Activated T-cell treated with anti-CD3 and anti-CD28 coated beads, Interleukin-2, amount 50 U/mL, for 72 hours (primary cell): ENCODE data around the gene PSMD10. TPM values are rescaled to one million over a fixed set of nuclear protein-coding genes. Genes with fewer than 3 reads are reported as not detected.

ENCODE experiments used
- ATAC-seq, 2 donors: fragments of 150-1000 bp; cut with Tn5 transposase; replicated peaks in 1 of 2; 2 replicates each; pipeline ENCODE4 v1.10.0; 2021; ENCODE audit warnings: moderate library complexity in 2 of 2, mild to moderate bottlenecking in 1 of 2
- DNase-seq, 2 donors: peaks; one replicate each; pipeline ENCODE4 v3.0.0; 2021 to 2022; ENCODE audit warnings: mixed read lengths in 1 of 2
- H3K27ac Mint-ChIP-seq: one replicate; pipeline ENCODE4 v1.8.0; 2022; ENCODE audit warnings: mild to moderate bottlenecking, moderate library complexity, mixed read lengths
- H3K27me3 Mint-ChIP-seq: one replicate; pipeline ENCODE4 v1.8.0; 2022; ENCODE audit warnings: low read depth, mixed read lengths
- H3K36me3 Mint-ChIP-seq, 2 donors: one replicate each; pipeline ENCODE4 v1.8.0; 2022; ENCODE audit warnings: mixed read lengths in 2 of 2, mild to moderate bottlenecking in 1 of 2; ENCODE audit not compliant: insufficient read depth in 2 of 2
- H3K4me1 Mint-ChIP-seq: one replicate; pipeline ENCODE4 v1.8.0; 2022; ENCODE audit warnings: low read depth, mixed read lengths
- H3K4me3 Mint-ChIP-seq, 2 donors: one replicate each; pipeline ENCODE4 v1.8.0; 2022; ENCODE audit warnings: mild to moderate bottlenecking in 2 of 2, mixed read lengths in 2 of 2, moderate library complexity in 2 of 2
- H3K9me3 Mint-ChIP-seq, 2 donors: one replicate each; pipeline ENCODE4 v1.8.0; 2022; ENCODE audit warnings: mixed read lengths in 2 of 2
- total RNA-seq, 2 donors: library from RNA; stranded (reverse); gene quantifications; one replicate each; pipeline ENCODE4 v1.2.3, GENCODE V29; 2022

PSMD10 gene
- total RNA-seq, 2 donors from 2014 or later = 36.1 to 38.9 TPM

GRCh38 chrX:108114541-108114940, 23.2 kb upstream of the PSMD10 start:
- ATAC-seq (no peak), DNase-seq (no peak)
- no peak overlapping the region for H3K4me3 Mint-ChIP-seq
- H3K9me3 Mint-ChIP-seq = no peaks in the 10 kb centered on the region
- no peak overlapping the region for H3K27ac Mint-ChIP-seq
- H3K4me1 Mint-ChIP-seq = no peaks in the 10 kb centered on the region
- H3K27me3 Mint-ChIP-seq = peaks cover 8% of the 10 kb centered on the region
- H3K36me3 Mint-ChIP-seq = no peaks in the 10 kb centered on the region

GRCh38 chrX:108105473-108105872, 14.1 kb upstream of the PSMD10 start:
- no peaks in the 10 kb centered on the region for H3K9me3 Mint-ChIP-seq
- no peak for ATAC-seq
- no peak overlapping the region for H3K27ac Mint-ChIP-seq
- DNase-seq = no peak
- no peak overlapping the region for H3K4me3 Mint-ChIP-seq
- H3K36me3 Mint-ChIP-seq = peaks cover 0 to 3% of the 10 kb centered on the region in 2 donors
- no peaks in the 10 kb centered on the region for H3K4me1 Mint-ChIP-seq
- peaks cover 18% of the 10 kb centered on the region for H3K27me3 Mint-ChIP-seq

- Mint-ChIP-seq H3K9me3 (no peaks in the 10 kb centered on the region), H3K4me1 (no peaks in the 10 kb centered on the region), H3K4me3 (no peak overlapping the region), H3K27ac (no peak overlapping the region), H3K36me3 (peaks cover 0 to 1% of the 10 kb centered on the region in 2 donors), H3K27me3 (no peaks in the 10 kb centered on the region)
- ATAC-seq (no peak), DNase-seq (no peak)
Measured at GRCh38 chrX:108097380-108097779, 6.0 kb upstream of the PSMD10 start.

- Mint-ChIP-seq H3K9me3 (no peaks in the 10 kb centered on the region), H3K4me3 (no peak overlapping the region), H3K4me1 (no peaks in the 10 kb centered on the region), H3K27me3 (no peaks in the 10 kb centered on the region), H3K36me3 (no peaks in the 10 kb centered on the region), H3K27ac (no peak overlapping the region)
- DNase-seq (no peak), ATAC-seq (peak; percentile 44 to 50)
Measured at GRCh38 chrX:108091878-108092291, 543 bp upstream of the PSMD10 start.

GRCh38 chrX:108090491-108091263, 665 bp downstream of the PSMD10 start:
- no peaks in the 10 kb centered on the region for H3K36me3 Mint-ChIP-seq
- H3K27me3 Mint-ChIP-seq = no peaks in the 10 kb centered on the region
- no peak for DNase-seq
- no peak for ATAC-seq
- no peak overlapping the region for H3K27ac Mint-ChIP-seq
- H3K9me3 Mint-ChIP-seq = no peaks in the 10 kb centered on the region
- H3K4me3 Mint-ChIP-seq = no peak overlapping the region
- no peaks in the 10 kb centered on the region for H3K4me1 Mint-ChIP-seq

- no peaks in the 10 kb centered on the region for H3K4me1 Mint-ChIP-seq
- ATAC-seq (no peak), DNase-seq (no peak)
- no peaks in the 10 kb centered on the region for H3K9me3 Mint-ChIP-seq
- H3K27me3 Mint-ChIP-seq = no peaks in the 10 kb centered on the region
- peak overlapping the region in 1 of 2 donors; percentile 43 for H3K4me3 Mint-ChIP-seq
- no peak overlapping the region for H3K27ac Mint-ChIP-seq
- no peaks in the 10 kb centered on the region for H3K36me3 Mint-ChIP-seq
Measured at GRCh38 chrX:108088511-108088910, 2.8 kb downstream of the PSMD10 start.

GRCh38 chrX:108087792-108088191, 3.5 kb downstream of the PSMD10 start:
- no peaks in the 10 kb centered on the region for H3K9me3 Mint-ChIP-seq
- no peak for ATAC-seq

GRCh38 chrX:108081110-108081509, 10.2 kb downstream of the PSMD10 start:
- H3K36me3 Mint-ChIP-seq = no peaks in the 10 kb centered on the region
- H3K27ac Mint-ChIP-seq = peak overlapping the region; percentile 40
- H3K9me3 Mint-ChIP-seq = no peaks in the 10 kb centered on the region
- H3K27me3 Mint-ChIP-seq = peaks cover 18% of the 10 kb centered on the region
- no peak overlapping the region for H3K4me3 Mint-ChIP-seq
- ATAC-seq = no peak
- no peaks in the 10 kb centered on the region for H3K4me1 Mint-ChIP-seq
- no peak for DNase-seq

More at GRCh38 chrX:108087792-108088191, 3.5 kb downstream of the PSMD10 start:
- Mint-ChIP-seq H3K4me3 (no peak overlapping the region), H3K27ac (no peak overlapping the region), H3K4me1 (no peaks in the 10 kb centered on the region), H3K27me3 (no peaks in the 10 kb centered on the region), H3K36me3 (no peaks in the 10 kb centered on the region)
- no peak for DNase-seq

- H3K27me3 Mint-ChIP-seq = peaks cover 47% of the 10 kb centered on the region
- H3K36me3 Mint-ChIP-seq = no peaks in the 10 kb centered on the region
- H3K27ac Mint-ChIP-seq = no peak overlapping the region
- peaks cover 5% of the 10 kb centered on the region for H3K4me1 Mint-ChIP-seq
- no peak overlapping the region for H3K4me3 Mint-ChIP-seq
- H3K9me3 Mint-ChIP-seq = no peaks in the 10 kb centered on the region
- DNase-seq (no peak), ATAC-seq (no peak)
Measured at GRCh38 chrX:108072746-108073145, 18.6 kb downstream of the PSMD10 start.

GRCh38 chrX:108071578-108071977, 19.8 kb downstream of the PSMD10 start:
- Mint-ChIP-seq H3K4me1 (peaks cover 5% of the 10 kb centered on the region), H3K9me3 (no peaks in the 10 kb centered on the region), H3K4me3 (no peak overlapping the region), H3K27me3 (peaks cover 50% of the 10 kb centered on the region), H3K27ac (no peak overlapping the region), H3K36me3 (no peaks in the 10 kb centered on the region)
- ATAC-seq = no peak
- DNase-seq = no peak

GRCh38 chrX:108070891-108071290, 20.5 kb downstream of the PSMD10 start:
- H3K36me3 Mint-ChIP-seq = no peaks in the 10 kb centered on the region
- peaks cover 50% of the 10 kb centered on the region for H3K27me3 Mint-ChIP-seq
- peak; percentile 60 to 62 for ATAC-seq
- no peak overlapping the region for H3K4me3 Mint-ChIP-seq
- H3K9me3 Mint-ChIP-seq = no peaks in the 10 kb centered on the region
- no peak for DNase-seq
- H3K27ac Mint-ChIP-seq = no peak overlapping the region
- H3K4me1 Mint-ChIP-seq = peaks cover 5% of the 10 kb centered on the region

GRCh38 chrX:108068121-108068520, 23.2 kb downstream of the PSMD10 start:
- no peaks in the 10 kb centered on the region for H3K9me3 Mint-ChIP-seq
- no peak overlapping the region for H3K27ac Mint-ChIP-seq
- no peak overlapping the region for H3K4me3 Mint-ChIP-seq
- DNase-seq = no peak
- peaks cover 13% of the 10 kb centered on the region for H3K4me1 Mint-ChIP-seq
- no peaks in the 10 kb centered on the region for H3K36me3 Mint-ChIP-seq
- peaks cover 53% of the 10 kb centered on the region for H3K27me3 Mint-ChIP-seq
- no peak for ATAC-seq

GRCh38 chrX:108064613-108065012, 26.7 kb downstream of the PSMD10 start:
- peaks cover 62% of the 10 kb centered on the region for H3K27me3 Mint-ChIP-seq
- H3K9me3 Mint-ChIP-seq = no peaks in the 10 kb centered on the region
- no peaks in the 10 kb centered on the region for H3K36me3 Mint-ChIP-seq
- H3K4me3 Mint-ChIP-seq = no peak overlapping the region
- H3K4me1 Mint-ChIP-seq = peaks cover 8% of the 10 kb centered on the region
- no peak overlapping the region for H3K27ac Mint-ChIP-seq
- ATAC-seq (peak; percentile 18 to 55), DNase-seq (no peak)

- Mint-ChIP-seq H3K4me3 (no peak overlapping the region), H3K27ac (no peak overlapping the region), H3K9me3 (no peaks in the 10 kb centered on the region), H3K4me1 (peaks cover 8% of the 10 kb centered on the region), H3K27me3 (peaks cover 62% of the 10 kb centered on the region), H3K36me3 (no peaks in the 10 kb centered on the region)
- ATAC-seq = peak in 1 of 2 donors; percentile 45
- DNase-seq = no peak
Measured at GRCh38 chrX:108064001-108064400, 27.3 kb downstream of the PSMD10 start.
